Measurements from ENCODE around the gene THADA.

The THADA gene

GRCh38 chr2:43225093-43225787 lies 370.6 kb downstream of the THADA start:
- peak; percentile 59 for DNase-seq (ENCODE audit: low read depth)
- no peak for TF ChIP-seq CTCF (conservative IDR thresholded peaks at IDR 0.05; ENCODE audit: control insufficient read depth, insufficient read depth, low read depth, low read length)
- peak overlapping the region; percentile 91 for H3K4me3 ChIP-seq (ENCODE audit: control insufficient read depth, low read depth, low read length)

GRCh38 chr2:43224571-43225092 lies 371.2 kb downstream of the THADA start:
- H3K4me3 ChIP-seq (ENCODE audit: control insufficient read depth, low read depth, low read length), result peak overlapping the region; percentile 91
- no peak for TF ChIP-seq CTCF (conservative IDR thresholded peaks at IDR 0.05; ENCODE audit: control insufficient read depth, insufficient read depth, low read depth, low read length)
- no peak for DNase-seq (ENCODE audit: low read depth)

- peak; percentile 53 for DNase-seq (ENCODE audit: low read depth)
- peak overlapping the region; percentile 91 for H3K4me3 ChIP-seq (ENCODE audit: control insufficient read depth, low read depth, low read length)
- no peak for TF ChIP-seq CTCF (conservative IDR thresholded peaks at IDR 0.05; ENCODE audit: control insufficient read depth, insufficient read depth, low read depth, low read length)
These were observed 371.7 kb downstream of the THADA start for GRCh38 chr2:43224131-43224570.

GRCh38 chr2:43223521-43224001 lies 372.3 kb downstream of the THADA start:
- DNase-seq (ENCODE audit: low read depth), result peak; percentile 52
- no peak for TF ChIP-seq CTCF (conservative IDR thresholded peaks at IDR 0.05; ENCODE audit: control insufficient read depth, insufficient read depth, low read depth, low read length)
- peak overlapping the region; percentile 91 for H3K4me3 ChIP-seq (ENCODE audit: control insufficient read depth, low read depth, low read length)

GRCh38 chr2:43222475-43223309 lies 373.1 kb downstream of the THADA start:
- peak overlapping the region; percentile 91 for H3K4me3 ChIP-seq (ENCODE audit: control insufficient read depth, low read depth, low read length)
- peak; percentile 59 for DNase-seq (ENCODE audit: low read depth)
- no peak for TF ChIP-seq CTCF (conservative IDR thresholded peaks at IDR 0.05; ENCODE audit: control insufficient read depth, insufficient read depth, low read depth, low read length)

GRCh38 chr2:43221763-43222474 lies 373.9 kb downstream of the THADA start:
- DNase-seq (ENCODE audit: low read depth), result peak; percentile 96
- H3K4me3 ChIP-seq (ENCODE audit: control insufficient read depth, low read depth, low read length), result peak overlapping the region; percentile 91
- no peak for TF ChIP-seq CTCF (conservative IDR thresholded peaks at IDR 0.05; ENCODE audit: control insufficient read depth, insufficient read depth, low read depth, low read length)

All from fibroblast of mammary gland (primary cell).